GM19395 (cell line): ENCODE results near the gene CXXC4.

Experiments
- ATAC-seq: cut with Tn5 transposase; IDR thresholded peaks from one replicate; pipeline ENCODE4 v1.9.1; 2021; ENCODE audit warnings: mild to moderate bottlenecking, moderate library complexity; ENCODE audit not compliant: unreplicated experiment

CXXC4 gene

GRCh38 chr4:104424475-104424941 is 70.2 kb downstream of the CXXC4 start:
- no peak for ATAC-seq

GRCh38 chr4:104421566-104421965 is 73.1 kb downstream of the CXXC4 start:
- ATAC-seq, result no peak

- no peak for ATAC-seq
Observed at GRCh38 chr4:104420766-104421165, 73.9 kb downstream of the CXXC4 start.
